Measurements from ENCODE around the gene CHTF8.

CHTF8 gene

DNA sequence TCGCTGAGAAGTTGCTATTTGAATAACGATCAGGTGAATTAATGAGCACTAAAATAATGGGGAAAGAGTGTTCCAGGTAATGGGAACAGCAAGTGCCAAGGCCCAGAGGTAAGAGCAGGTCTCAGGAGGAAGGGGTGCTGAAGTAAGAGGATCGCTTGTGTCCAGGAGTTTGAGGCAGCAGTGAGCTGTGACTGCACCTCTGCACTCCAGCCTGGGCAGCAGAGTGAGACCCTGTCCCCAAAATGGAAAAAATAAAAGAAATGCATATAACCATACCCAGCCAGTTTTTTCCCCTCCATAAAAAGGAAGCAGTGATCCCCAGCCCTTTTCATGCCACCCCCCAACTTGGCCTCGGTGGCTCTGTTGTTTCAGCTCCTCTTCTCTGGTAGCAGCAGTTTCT lies 43.7 kb downstream of the CHTF8 start:
- Histone ChIP-seq H3K27ac (ENCODE audit: poor library complexity, severe bottlenecking) (no peak overlapping the region), H3K4me1 (ENCODE audit: insufficient read depth, poor library complexity, severe bottlenecking) (peaks cover 9% of the 10 kb centered on the region), H3K27me3 (ENCODE audit: insufficient read depth, poor library complexity, severe bottlenecking) (no peaks in the 10 kb centered on the region), H3K4me3 (ENCODE audit: severe bottlenecking) (no peak overlapping the region), H3K36me3 (ENCODE audit: low read depth) (no peaks in the 10 kb centered on the region), H3K9me3 (ENCODE audit: severe bottlenecking) (no peaks in the 10 kb centered on the region)
- ATAC-seq (ENCODE audit: low read depth) (no peak), DNase-seq (ENCODE audit: low spot score) (no peak)
- TF ChIP-seq, protein P1, sequence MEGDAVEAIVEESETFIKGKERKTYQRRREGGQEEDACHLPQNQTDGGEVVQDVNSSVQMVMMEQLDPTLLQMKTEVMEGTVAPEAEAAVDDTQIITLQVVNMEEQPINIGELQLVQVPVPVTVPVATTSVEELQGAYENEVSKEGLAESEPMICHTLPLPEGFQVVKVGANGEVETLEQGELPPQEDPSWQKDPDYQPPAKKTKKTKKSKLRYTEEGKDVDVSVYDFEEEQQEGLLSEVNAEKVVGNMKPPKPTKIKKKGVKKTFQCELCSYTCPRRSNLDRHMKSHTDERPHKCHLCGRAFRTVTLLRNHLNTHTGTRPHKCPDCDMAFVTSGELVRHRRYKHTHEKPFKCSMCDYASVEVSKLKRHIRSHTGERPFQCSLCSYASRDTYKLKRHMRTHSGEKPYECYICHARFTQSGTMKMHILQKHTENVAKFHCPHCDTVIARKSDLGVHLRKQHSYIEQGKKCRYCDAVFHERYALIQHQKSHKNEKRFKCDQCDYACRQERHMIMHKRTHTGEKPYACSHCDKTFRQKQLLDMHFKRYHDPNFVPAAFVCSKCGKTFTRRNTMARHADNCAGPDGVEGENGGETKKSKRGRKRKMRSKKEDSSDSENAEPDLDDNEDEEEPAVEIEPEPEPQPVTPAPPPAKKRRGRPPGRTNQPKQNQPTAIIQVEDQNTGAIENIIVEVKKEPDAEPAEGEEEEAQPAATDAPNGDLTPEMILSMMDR (IDR thresholded peaks at IDR 0.05; ENCODE audit: poor library complexity, severe bottlenecking) = no peak

GRCh38 chr16:69087161-69087581 lies 45.2 kb downstream of the CHTF8 start:
- TF ChIP-seq, protein P1 (IDR thresholded peaks at IDR 0.05; ENCODE audit: poor library complexity, severe bottlenecking) = no peak

GRCh38 chr16:69085032-69085695 lies 47.2 kb downstream of the CHTF8 start:
- Histone ChIP-seq H3K9me3 (ENCODE audit: severe bottlenecking) (no peaks in the 10 kb centered on the region), H3K36me3 (ENCODE audit: low read depth) (no peaks in the 10 kb centered on the region), H3K4me1 (ENCODE audit: insufficient read depth, poor library complexity, severe bottlenecking) (peaks cover 9% of the 10 kb centered on the region), H3K27me3 (ENCODE audit: insufficient read depth, poor library complexity, severe bottlenecking) (no peaks in the 10 kb centered on the region), H3K27ac (ENCODE audit: poor library complexity, severe bottlenecking) (no peak overlapping the region), H3K4me3 (ENCODE audit: severe bottlenecking) (no peak overlapping the region)
- ATAC-seq (ENCODE audit: low read depth) (no peak), DNase-seq (ENCODE audit: low spot score) (no peak)
- TF ChIP-seq, protein P1 (IDR thresholded peaks at IDR 0.05; ENCODE audit: poor library complexity, severe bottlenecking) = no peak

More at GRCh38 chr16:69087161-69087581, 45.2 kb downstream of the CHTF8 start:
- ATAC-seq (ENCODE audit: low read depth) (no peak), DNase-seq (ENCODE audit: low spot score) (no peak)
- Histone ChIP-seq H3K27me3 (ENCODE audit: insufficient read depth, poor library complexity, severe bottlenecking) (no peaks in the 10 kb centered on the region), H3K36me3 (ENCODE audit: low read depth) (no peaks in the 10 kb centered on the region), H3K27ac (ENCODE audit: poor library complexity, severe bottlenecking) (no peak overlapping the region), H3K9me3 (ENCODE audit: severe bottlenecking) (no peaks in the 10 kb centered on the region), H3K4me1 (ENCODE audit: insufficient read depth, poor library complexity, severe bottlenecking) (peaks cover 9% of the 10 kb centered on the region), H3K4me3 (ENCODE audit: severe bottlenecking) (no peak overlapping the region)

DNA sequence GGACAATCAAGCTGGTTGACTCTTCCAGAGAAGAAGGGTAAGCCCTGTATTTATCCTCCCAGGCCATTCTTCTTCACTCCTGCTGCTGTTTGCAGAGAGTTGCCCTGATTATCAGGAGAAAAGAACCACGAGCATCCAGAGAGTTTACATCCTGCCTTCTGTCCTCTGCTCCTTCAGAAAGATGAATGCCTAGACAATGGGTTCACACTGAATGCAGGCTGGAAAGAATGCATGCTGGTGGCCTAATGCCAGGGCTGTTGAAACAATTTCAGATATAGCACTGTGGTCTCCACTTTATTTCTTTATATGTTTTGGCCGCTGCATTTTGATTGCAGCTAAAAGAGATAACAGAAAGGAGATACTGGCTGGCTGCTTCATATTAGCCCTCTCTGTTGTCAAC lies 48.1 kb downstream of the CHTF8 start:
- Histone ChIP-seq H3K27me3 (ENCODE audit: insufficient read depth, poor library complexity, severe bottlenecking) (no peaks in the 10 kb centered on the region), H3K9me3 (ENCODE audit: severe bottlenecking) (no peaks in the 10 kb centered on the region), H3K4me3 (ENCODE audit: severe bottlenecking) (no peak overlapping the region), H3K4me1 (ENCODE audit: insufficient read depth, poor library complexity, severe bottlenecking) (peaks cover 4% of the 10 kb centered on the region), H3K36me3 (ENCODE audit: low read depth) (no peaks in the 10 kb centered on the region), H3K27ac (ENCODE audit: poor library complexity, severe bottlenecking) (no peak overlapping the region)
- TF ChIP-seq, protein P1 (IDR thresholded peaks at IDR 0.05; ENCODE audit: poor library complexity, severe bottlenecking) = no peak
- DNase-seq (ENCODE audit: low spot score) = no peak
- ATAC-seq (ENCODE audit: low read depth) = no peak

- H3K4me3 ChIP-seq (ENCODE audit: severe bottlenecking) = no peak overlapping the region
Observed at GRCh38 chr16:69083306-69083941, 49.0 kb downstream of the CHTF8 start.

More at GRCh38 chr16:69083306-69083941, 49.0 kb downstream of the CHTF8 start:
- H3K36me3 ChIP-seq (ENCODE audit: low read depth) = no peaks in the 10 kb centered on the region
- H3K27me3 ChIP-seq (ENCODE audit: insufficient read depth, poor library complexity, severe bottlenecking) = no peaks in the 10 kb centered on the region
- DNase-seq (ENCODE audit: low spot score) (no peak), ATAC-seq (ENCODE audit: low read depth) (no peak)
- no peak overlapping the region for H3K27ac ChIP-seq (ENCODE audit: poor library complexity, severe bottlenecking)
- H3K9me3 ChIP-seq (ENCODE audit: severe bottlenecking) = no peaks in the 10 kb centered on the region
- TF ChIP-seq, protein P1 (IDR thresholded peaks at IDR 0.05; ENCODE audit: poor library complexity, severe bottlenecking) = no peak
- peaks cover 3% of the 10 kb centered on the region for H3K4me1 ChIP-seq (ENCODE audit: insufficient read depth, poor library complexity, severe bottlenecking)

Data from RWPE2 (cell line).